Measurements from ENCODE around the gene FITM2.
"Not testable (repeated sequence)": the region's sequence is repeated elsewhere in the genome, so short reads cannot be mapped to it uniquely, and the experiment has no call there.

Gene FITM2

GRCh38 chr20:44331201-44331600 is 20.2 kb upstream of the FITM2 start:
- no peak for DNase-seq

DNA sequence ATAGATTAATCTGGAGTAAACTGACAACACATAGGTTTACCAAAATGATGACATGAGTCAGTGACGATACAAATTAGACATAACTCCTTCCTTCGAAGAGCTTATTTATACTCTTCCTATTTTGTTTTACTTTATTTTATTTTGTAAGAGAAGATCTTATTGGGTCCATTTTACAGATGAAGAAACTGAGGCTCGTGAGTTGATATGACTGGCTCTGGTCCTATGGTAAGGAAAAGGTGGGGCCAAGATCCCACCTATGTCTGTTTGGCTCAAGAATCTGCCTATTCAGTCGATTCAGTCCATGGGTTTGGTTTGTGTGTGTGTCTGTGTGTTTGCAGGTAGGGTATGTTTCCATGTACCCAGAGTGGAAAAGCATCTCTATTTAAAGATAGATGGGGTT is 17.4 kb upstream of the FITM2 start:
- no peak for DNase-seq

DNA sequence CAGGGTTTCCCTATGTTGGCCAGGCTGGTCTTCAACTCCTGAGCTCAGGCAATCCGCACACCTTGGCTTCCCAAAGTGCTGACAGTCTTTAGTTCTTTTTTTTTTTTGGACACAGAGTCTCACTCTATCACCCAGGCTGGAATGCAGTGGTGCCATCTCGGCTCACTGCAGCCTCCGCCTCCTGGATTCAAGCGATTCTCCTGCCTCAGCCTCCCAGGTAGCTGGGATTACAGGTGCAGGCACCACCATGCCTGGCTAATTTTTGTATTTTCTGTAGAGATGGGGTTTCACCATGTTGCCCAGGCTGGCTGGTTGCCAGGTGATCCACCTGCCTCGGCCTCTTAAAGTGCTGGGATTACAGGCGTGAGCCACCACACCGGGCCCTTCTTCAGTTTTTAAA is 16.7 kb upstream of the FITM2 start:
- not testable (repeated sequence) for DNase-seq

GRCh38 chr20:44326391-44327159 is 15.6 kb upstream of the FITM2 start:
- DNase-seq: no peak

DNA sequence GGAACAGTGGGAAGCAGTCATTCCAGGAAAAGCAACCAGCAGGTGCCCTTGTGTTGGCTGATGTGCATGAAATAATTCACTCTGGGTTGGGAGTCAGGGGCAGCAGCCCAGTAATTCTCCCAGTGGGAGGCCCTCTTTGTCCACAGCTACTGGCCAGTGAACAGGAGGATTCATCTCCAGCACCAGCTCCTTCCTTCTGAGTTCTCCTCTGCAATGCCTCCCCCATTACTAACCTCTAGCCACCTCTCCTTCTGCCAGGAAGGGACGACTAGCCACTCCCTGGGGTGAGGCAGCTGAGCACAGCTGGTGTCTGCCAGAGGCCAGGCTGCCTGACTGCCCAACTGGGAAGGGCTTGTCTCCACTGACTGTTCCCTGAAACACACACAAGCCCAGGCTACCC is 13.3 kb upstream of the FITM2 start:
- no peak for DNase-seq

DNA sequence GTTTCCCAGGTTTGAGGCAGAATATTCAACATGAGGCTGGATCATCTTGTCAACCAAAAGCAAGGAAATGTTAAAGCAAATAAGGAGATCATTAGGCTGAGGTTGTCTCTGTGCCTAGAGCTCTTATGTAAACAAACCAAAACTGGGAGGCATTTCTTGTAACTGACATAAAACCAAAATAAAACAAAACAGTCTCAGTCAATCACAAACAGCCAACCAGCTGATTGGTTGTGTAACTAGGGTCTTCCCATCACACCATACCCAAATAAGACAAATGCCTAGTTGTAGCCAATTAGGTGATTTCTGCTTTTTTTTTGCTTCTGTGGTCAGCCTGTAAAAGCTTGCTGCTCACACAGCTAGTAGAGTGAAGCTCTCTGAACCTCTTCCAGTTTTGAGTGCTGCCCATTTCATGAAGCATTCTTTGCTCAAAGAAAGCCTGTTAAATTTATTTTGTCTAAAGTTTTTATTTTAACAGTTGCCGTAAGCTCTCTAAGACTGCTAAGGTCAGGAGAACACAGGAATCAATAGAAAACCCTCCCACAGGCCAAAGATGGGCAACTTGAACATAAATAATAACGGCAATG is 8.9 kb upstream of the FITM2 start:
- DNase-seq: no peak

- peak; percentile 6 for DNase-seq
Measured at GRCh38 chr20:44314870-44315269, 3.9 kb upstream of the FITM2 start.

DNA sequence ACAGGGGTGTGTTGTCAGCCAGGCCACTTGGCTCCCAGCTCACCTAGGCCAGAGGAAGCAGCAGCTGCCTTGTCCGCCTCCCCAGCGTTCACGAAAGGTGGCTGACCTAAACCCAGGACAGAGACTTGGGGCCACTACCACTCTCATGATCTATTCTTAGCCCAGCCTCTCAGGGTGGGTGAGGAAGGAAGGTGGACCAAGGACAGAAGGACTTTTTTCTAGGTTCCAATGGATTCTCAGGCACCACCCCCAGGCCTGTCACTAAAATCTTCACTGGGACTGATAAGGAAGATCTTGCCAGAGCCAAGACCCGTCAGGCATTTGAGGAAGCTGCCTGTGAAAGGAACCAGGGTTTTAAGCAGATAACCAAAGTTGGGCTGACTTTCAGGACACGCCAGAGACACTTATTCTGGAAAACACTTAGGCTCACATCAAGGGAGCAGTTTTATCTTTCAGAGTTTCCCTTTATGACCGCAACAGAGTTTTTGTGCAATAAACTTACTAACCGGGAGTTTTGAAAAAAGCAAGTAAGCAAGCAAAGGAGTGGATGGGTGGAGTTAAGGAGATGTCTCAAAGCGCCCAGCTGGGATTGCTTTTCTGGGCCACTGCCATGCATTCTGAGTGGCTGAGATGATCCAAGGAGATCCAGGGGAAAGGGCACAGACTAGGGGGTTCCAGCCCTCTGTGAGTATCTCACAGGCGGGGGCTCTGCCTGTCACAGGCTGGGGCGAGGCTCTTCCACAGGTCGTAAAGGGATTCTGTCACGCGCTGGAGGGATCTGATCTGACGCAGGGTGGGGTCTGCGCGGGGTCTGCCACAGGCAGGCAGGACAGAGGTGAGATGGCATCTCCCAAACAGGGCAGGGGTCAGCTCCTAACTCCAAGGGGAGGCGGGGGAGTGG is 989 bp downstream of the FITM2 start:
- DNase-seq: no peak

- no peak for DNase-seq
Measured at GRCh38 chr20:44306927-44307326, 4.1 kb downstream of the FITM2 start.

- no peak for DNase-seq
Measured at GRCh38 chr20:44304383-44304782, 6.6 kb downstream of the FITM2 start.

GRCh38 chr20:44302736-44303135 is 8.3 kb downstream of the FITM2 start:
- no peak for DNase-seq

DNA sequence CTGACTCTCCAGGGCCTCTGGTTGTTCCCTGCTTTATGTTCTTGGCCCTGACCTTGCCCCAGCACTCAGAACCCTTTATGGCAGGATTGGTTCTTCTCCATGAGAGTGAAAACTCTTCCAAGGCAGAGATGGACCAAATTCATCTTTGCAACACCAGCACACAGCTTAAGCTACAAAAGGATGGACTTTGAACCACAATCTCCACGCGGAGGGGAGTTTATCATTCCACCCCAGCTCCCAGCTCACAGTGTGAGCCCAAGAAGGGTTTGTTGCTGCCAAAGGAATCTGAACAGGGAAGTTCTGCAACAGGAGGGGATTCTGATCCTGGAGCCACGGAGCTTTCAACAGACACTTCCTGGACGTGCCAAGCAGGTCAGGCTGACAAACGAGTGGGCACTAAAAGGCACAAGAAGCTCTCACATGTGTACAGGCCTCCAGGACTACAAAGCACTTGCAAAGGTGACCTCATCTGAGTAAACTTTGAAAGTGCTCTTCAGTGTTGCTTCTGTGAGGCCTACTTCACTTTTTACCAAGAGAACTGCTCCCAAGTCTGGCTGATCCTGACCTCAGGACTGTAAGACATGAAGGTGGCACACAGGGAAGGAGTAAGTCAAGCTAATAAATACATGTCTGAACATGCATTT is 8.9 kb downstream of the FITM2 start:
- no peak for DNase-seq

DNA sequence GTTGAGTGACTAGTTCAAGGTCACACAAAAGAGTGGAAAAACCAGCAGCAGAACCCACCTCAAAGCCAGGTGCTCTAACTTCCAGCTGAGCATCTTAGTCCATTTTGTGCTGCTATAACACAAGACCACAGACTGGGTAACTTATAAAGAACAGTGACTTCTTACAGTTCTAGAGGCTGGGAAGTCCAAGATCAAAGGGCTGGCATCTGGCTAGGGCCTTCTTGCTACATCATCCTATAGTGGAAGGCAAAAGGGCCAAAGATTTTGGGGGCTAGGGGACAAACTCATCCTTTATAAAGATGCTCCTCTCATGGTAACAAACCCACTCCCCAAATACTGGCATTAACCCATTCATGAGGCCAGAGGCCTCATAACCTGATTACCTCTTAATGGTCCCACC is 9.7 kb downstream of the FITM2 start:
- DNase-seq: no peak

- DNase-seq: not testable (repeated sequence)
Measured at GRCh38 chr20:44299011-44299535, 11.9 kb downstream of the FITM2 start.

DNA sequence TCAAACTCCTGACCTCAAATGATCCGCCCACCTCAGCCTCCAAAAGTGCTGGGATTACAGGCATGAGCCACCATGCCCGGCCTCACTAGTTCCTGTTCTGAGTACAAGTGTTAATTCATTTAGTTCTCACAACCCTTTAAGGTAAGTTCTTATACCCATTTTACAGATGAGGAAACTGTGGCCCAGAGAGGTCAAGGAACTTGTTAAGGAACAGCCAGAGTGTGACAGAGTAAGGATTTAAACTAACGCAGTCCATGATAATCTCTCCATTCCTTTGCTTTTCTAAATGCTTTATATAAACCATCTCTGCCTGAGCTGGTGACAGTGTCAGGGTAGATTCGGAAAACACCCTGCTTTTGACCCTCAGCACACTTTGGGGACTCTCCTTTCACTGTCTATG is 13.3 kb downstream of the FITM2 start:
- no peak for DNase-seq

GRCh38 chr20:44296011-44296410 is 15.0 kb downstream of the FITM2 start:
- no peak for DNase-seq

GRCh38 chr20:44291754-44292153 is 19.2 kb downstream of the FITM2 start:
- no peak for DNase-seq

GRCh38 chr20:44288252-44288651 is 22.8 kb downstream of the FITM2 start:
- DNase-seq: no peak

- DNase-seq: no peak
Measured at GRCh38 chr20:44287272-44288097, 23.5 kb downstream of the FITM2 start.

GRCh38 chr20:44284032-44284431 is 27.0 kb downstream of the FITM2 start:
- no peak for DNase-seq

- no peak for DNase-seq
Measured at GRCh38 chr20:44282192-44282591, 28.8 kb downstream of the FITM2 start.

- no peak for DNase-seq
Measured at GRCh38 chr20:44280387-44280786, 30.6 kb downstream of the FITM2 start.

All from NCI-H2081 treated with DMSO at 0.1 percent for 48 hours (cell line).